Measurements from ENCODE around the gene WDFY3. TPM values are rescaled to one million over a fixed set of nuclear protein-coding genes. Genes with fewer than 3 reads are reported as not detected.

WDFY3 gene
- total and polyA plus RNA-seq, 2 of the 13 experiments (the other 11 are each of a cell fraction or from before 2014, with no cell fraction given) = 16.7 to 24.5 TPM

DNA sequence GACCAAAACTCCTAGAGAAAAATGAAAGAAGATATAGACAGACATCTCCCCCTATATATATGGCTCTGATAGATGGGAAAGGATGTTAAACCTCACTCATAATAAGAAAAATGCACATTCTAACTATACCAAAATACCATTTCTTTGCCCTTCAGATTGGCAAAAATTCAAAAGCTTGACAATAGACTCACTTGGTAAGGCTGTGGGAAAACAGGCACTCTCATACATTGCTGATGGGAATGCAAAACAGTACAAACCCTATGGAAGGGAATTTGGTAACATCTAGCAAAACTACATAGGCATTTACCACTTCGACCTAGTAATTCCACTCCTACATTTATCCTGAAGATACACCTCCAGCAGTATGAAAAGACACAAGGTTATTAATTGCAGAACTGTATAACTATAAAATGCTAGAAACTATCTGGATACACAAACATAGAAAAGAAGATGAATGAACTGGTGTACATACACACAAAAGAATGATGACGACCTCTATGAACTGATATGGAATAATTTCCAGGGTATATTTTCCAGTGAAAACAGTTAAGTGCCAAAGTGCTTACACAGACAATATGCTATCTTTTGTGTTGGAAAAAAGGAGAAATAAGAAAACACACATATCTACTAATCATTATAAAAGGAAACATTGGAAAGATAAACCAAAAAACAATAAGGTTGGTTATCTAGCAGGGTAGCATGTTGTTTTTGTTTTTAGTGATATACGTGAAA lies 48.5 kb downstream of the WDFY3 start:
- no peak overlapping the region for H3K27ac ChIP-seq (ENCODE audit: extremely low read length, insufficient read depth, low read length)
- ChIA-PET CTCF (ENCODE audit: low intra/inter-chr PET ratio, low total read pairs) (no interaction called here), POLR2A (no interaction called here)
- WGBS (ENCODE audit: low lambda C conversion rate) = 96% methylated on average over 3 of the region's 3 CpGs
- FAIRE-seq (no peak), DNase-seq (ENCODE audit: low spot score) (no peak), ATAC-seq (no peak)
- H3K4me2 ChIP-seq (ENCODE audit: low read depth, low read length) = no peak overlapping the region
- BruUV-seq (replicated peaks) = no TSS peak
- H3K4me3 ChIP-seq (replicated peaks in 1 of 3; ENCODE audit: insufficient read depth in 1 of 3, low read depth in 2 of 3, low read length in 3 of 3) = no peak overlapping the region
- peaks cover 0 to 9% of the 10 kb centered on the region in 2 experiments; a peak in 1 of 5 replicates for H3K36me3 ChIP-seq (replicated peaks in 1 of 2; ENCODE audit: control insufficient read depth in 1 of 2, insufficient read depth in 2 of 2, low read length in 2 of 2)
- intact Hi-C loops (cut with micrococcal nuclease; ENCODE audit: unreplicated experiment) = no loop called here
- no peak overlapping the region for H3K9ac ChIP-seq (ENCODE audit: insufficient read depth, low read depth, low read length)
- H3K79me2 ChIP-seq (ENCODE audit: insufficient read depth, low read length) = peaks cover 2% of the 10 kb centered on the region
- in situ Hi-C loops (cut with HindIII; ENCODE audit: extremely low pct_ligation_motif_present, low pct_unique_long_range_greater_than_20kb) = no loop called here
- no peaks in the 10 kb centered on the region for H3K27me3 ChIP-seq (ENCODE audit: control insufficient read depth in 1 of 2, insufficient read depth in 2 of 2, low read length in 2 of 2)
- H3K4me1 ChIP-seq (ENCODE audit: insufficient read depth, low read length) = peaks cover 8% of the 10 kb centered on the region
- H3K9me3 ChIP-seq (ENCODE audit: low read length) = no peaks in the 10 kb centered on the region
- no peaks in the 10 kb centered on the region for H4K20me1 ChIP-seq (ENCODE audit: insufficient read depth, low read length)
- H2AFZ ChIP-seq (ENCODE audit: low read length) = no peak overlapping the region
- TF ChIP-seq FOXJ3 (CRISPR knock-in tag; IDR thresholded peaks at IDR 0.05; ENCODE audit: borderline replicate concordance) (no peak), IRF2 (CRISPR knock-in tag; IDR thresholded peaks at IDR 0.05) (no peak)
- TF ChIP-seq, protein P1, sequence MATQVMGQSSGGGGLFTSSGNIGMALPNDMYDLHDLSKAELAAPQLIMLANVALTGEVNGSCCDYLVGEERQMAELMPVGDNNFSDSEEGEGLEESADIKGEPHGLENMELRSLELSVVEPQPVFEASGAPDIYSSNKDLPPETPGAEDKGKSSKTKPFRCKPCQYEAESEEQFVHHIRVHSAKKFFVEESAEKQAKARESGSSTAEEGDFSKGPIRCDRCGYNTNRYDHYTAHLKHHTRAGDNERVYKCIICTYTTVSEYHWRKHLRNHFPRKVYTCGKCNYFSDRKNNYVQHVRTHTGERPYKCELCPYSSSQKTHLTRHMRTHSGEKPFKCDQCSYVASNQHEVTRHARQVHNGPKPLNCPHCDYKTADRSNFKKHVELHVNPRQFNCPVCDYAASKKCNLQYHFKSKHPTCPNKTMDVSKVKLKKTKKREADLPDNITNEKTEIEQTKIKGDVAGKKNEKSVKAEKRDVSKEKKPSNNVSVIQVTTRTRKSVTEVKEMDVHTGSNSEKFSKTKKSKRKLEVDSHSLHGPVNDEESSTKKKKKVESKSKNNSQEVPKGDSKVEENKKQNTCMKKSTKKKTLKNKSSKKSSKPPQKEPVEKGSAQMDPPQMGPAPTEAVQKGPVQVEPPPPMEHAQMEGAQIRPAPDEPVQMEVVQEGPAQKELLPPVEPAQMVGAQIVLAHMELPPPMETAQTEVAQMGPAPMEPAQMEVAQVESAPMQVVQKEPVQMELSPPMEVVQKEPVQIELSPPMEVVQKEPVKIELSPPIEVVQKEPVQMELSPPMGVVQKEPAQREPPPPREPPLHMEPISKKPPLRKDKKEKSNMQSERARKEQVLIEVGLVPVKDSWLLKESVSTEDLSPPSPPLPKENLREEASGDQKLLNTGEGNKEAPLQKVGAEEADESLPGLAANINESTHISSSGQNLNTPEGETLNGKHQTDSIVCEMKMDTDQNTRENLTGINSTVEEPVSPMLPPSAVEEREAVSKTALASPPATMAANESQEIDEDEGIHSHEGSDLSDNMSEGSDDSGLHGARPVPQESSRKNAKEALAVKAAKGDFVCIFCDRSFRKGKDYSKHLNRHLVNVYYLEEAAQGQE (IDR thresholded peaks at IDR 0.05; ENCODE audit: borderline replicate concordance in 1 of 2, low read depth in 1 of 2, low read length in 2 of 2) = no peak
